H1 (cell line): Measurements from ENCODE around the gene TSSK6. TPM values are rescaled to one million over a fixed set of nuclear protein-coding genes. Genes with fewer than 3 reads are reported as not detected.
A peak's percentile ranks its signal among the peaks of the same experiment; 100 is the strongest.

Source experiments
- CTCF ChIA-PET: fragments of 300-600 bp; sonication (Branson Sonifier 250); formaldehyde crosslinking; loops from one replicate; lab custom pipeline; 2021; ENCODE audit not compliant: partially characterized antibody; lab: Charles Lee
- POLR2A ChIA-PET: fragments of 300-600 bp; sonication (Branson Sonifier 250); formaldehyde crosslinking; loops from one replicate; lab custom pipeline; 2021; ENCODE audit warnings: inconsistent platforms; ENCODE audit not compliant: partially characterized antibody; lab: Charles Lee
- DNase-seq, 2 experiments: peaks; one replicate each; pipeline versions ENCODE4 v3.0.0 to v3.0.0-alpha.2; 2010 to 2022; ENCODE audit warnings: low spot score in 2 of 2, low read depth in 1 of 2, mixed read lengths in 1 of 2
- FAIRE-seq: peaks from 2 replicates; lab custom pipeline; 2011; peaks lifted over from hg19 to GRCh38; lab: Jason Lieb, UNC
- H2AFZ ChIP-seq: 2 replicates; pipeline ENCODE4 v1.8.1; 2012; ENCODE audit warnings: low read length, inconsistent platforms
- H2AK5ac ChIP-seq: 2 replicates; pipeline ENCODE4 v1.6.1; 2013; ENCODE audit warnings: low read depth, low read length
- H2BK120ac ChIP-seq: replicated peaks from 2 replicates; pipeline ENCODE3; 2013; ENCODE audit warnings: low read depth, low read length, inconsistent platforms
- H2BK12ac ChIP-seq: 2 replicates; pipeline ENCODE4 v1.6.1; 2013; ENCODE audit warnings: low read depth, low read length
- H2BK15ac ChIP-seq: 2 replicates; pipeline ENCODE4 v1.6.1; 2013; ENCODE audit warnings: low read length
- H2BK20ac ChIP-seq: 2 replicates; pipeline ENCODE4 v1.6.1; 2013; ENCODE audit warnings: low read length
- H2BK5ac ChIP-seq: 2 replicates; pipeline ENCODE4 v1.6.1; 2013; ENCODE audit warnings: low read depth, low read length
- H3K14ac ChIP-seq: 2 replicates; pipeline ENCODE4 v1.6.1; 2013; ENCODE audit warnings: inconsistent platforms; ENCODE audit not compliant: insufficient read length
- H3K18ac ChIP-seq: 2 replicates; pipeline ENCODE4 v1.6.1; 2013; ENCODE audit warnings: low read length; ENCODE audit errors: extremely low read depth
- H3K23ac ChIP-seq: 2 replicates; pipeline ENCODE4 v1.6.1; 2013; ENCODE audit warnings: inconsistent platforms; ENCODE audit not compliant: insufficient read length
- H3K23me2 ChIP-seq: 2 replicates; pipeline ENCODE4 v1.6.1; 2013; ENCODE audit warnings: low read depth, low read length
- H3K27ac ChIP-seq: 2 replicates; pipeline ENCODE4 v1.6.1; 2011; ENCODE audit warnings: low read depth, low read length, inconsistent platforms
- H3K27me3 ChIP-seq, 4 experiments: replicated peaks in 1 of 4; 1 replicate in 1 of 4; 2 replicates in 3 of 4; pipeline versions ENCODE4 v1.6.1 to v1.8.1; 2011 to 2013; ENCODE audit warnings: low read length in 3 of 4, mild to moderate bottlenecking in 3 of 4, inconsistent platforms in 2 of 4, mixed read lengths in 2 of 4, moderate library complexity in 1 of 4; ENCODE audit not compliant: control insufficient read depth in 3 of 4, insufficient read depth in 3 of 4; ENCODE audit errors: extremely low read depth in 1 of 4
- H3K36me3 ChIP-seq, 4 experiments: 2 replicates each; pipeline versions ENCODE4 v1.6.1 to v1.8.1; 2011 to 2013; ENCODE audit warnings: mild to moderate bottlenecking in 4 of 4, low read length in 3 of 4, moderate library complexity in 2 of 4, control low read depth in 1 of 4, inconsistent platforms in 1 of 4; ENCODE audit not compliant: insufficient read depth in 4 of 4, control insufficient read depth in 2 of 4
- H3K4ac ChIP-seq: replicated peaks from 2 replicates; pipeline ENCODE3; 2013; ENCODE audit warnings: low read length, low read depth, mixed read lengths, inconsistent platforms; ENCODE audit not compliant: insufficient read length
- H3K4me1 ChIP-seq, 4 experiments: replicated peaks in 1 of 4; 1 replicate in 1 of 4; 2 replicates in 3 of 4; pipeline versions ENCODE4 v1.6.1 to v1.8.1; 2011 to 2013; ENCODE audit warnings: low read length in 3 of 4, inconsistent platforms in 2 of 4, mixed read lengths in 1 of 4; ENCODE audit not compliant: insufficient read depth in 4 of 4, control insufficient read depth in 3 of 4
- H3K4me2 ChIP-seq, 2 experiments: 2 replicates each; pipeline versions ENCODE4 v1.6.1 to v1.8.1; 2011 to 2013; ENCODE audit warnings: low read depth in 2 of 2, low read length in 2 of 2, control low read depth in 1 of 2, inconsistent platforms in 1 of 2, mild to moderate bottlenecking in 1 of 2; ENCODE audit not compliant: insufficient read depth in 1 of 2
- H3K4me3 ChIP-seq, 4 experiments: fragments of 200-600, 300-600 bp in 1 of 4; sonication (generic), shearing (Covaris generic), sonication (Bioruptor Twin) in 1 of 4; 2 replicates each; pipeline versions ENCODE4 v1.5.1 to v1.8.1; 2011 to 2016; ENCODE audit warnings: low read length in 4 of 4, low read depth in 3 of 4, control low read depth in 2 of 4, inconsistent platforms in 2 of 4, mild to moderate bottlenecking in 2 of 4, mixed read lengths in 1 of 4, moderate library complexity in 1 of 4; ENCODE audit not compliant: insufficient read depth in 2 of 4; ENCODE audit errors: extremely low read depth in 1 of 4
- H3K56ac ChIP-seq: replicated peaks from 2 replicates; pipeline ENCODE3; 2013; ENCODE audit warnings: low read depth, mild to moderate bottlenecking, mixed read lengths, low read length, inconsistent platforms; ENCODE audit not compliant: insufficient read length
- H3K79me1 ChIP-seq: 2 replicates; pipeline ENCODE4 v1.6.1; 2013; ENCODE audit warnings: low read depth, low read length, control low read depth
- H3K79me2 ChIP-seq, 2 experiments: 2 replicates each; pipeline versions ENCODE4 v1.6.1 to v1.8.1; 2012 to 2013; ENCODE audit warnings: low read length in 2 of 2, mild to moderate bottlenecking in 2 of 2, inconsistent platforms in 1 of 2; ENCODE audit not compliant: insufficient read depth in 2 of 2, control insufficient read depth in 1 of 2
- H3K9ac ChIP-seq, 4 experiments: replicated peaks in 1 of 4; 1 replicate in 1 of 4; 2 replicates in 3 of 4; pipeline versions ENCODE4 v1.6.1 to v1.8.1; 2011 to 2013; ENCODE audit warnings: low read depth in 3 of 4, low read length in 3 of 4, control low read depth in 2 of 4, mild to moderate bottlenecking in 2 of 4, moderate library complexity in 2 of 4, inconsistent platforms in 1 of 4; ENCODE audit errors: extremely low read depth in 1 of 4
- H3K9me3 ChIP-seq, 2 experiments: 2 replicates each; pipeline versions ENCODE4 v1.6.1 to v1.8.1; 2012 to 2013; ENCODE audit warnings: mild to moderate bottlenecking in 2 of 2, moderate library complexity in 2 of 2, control low read depth in 1 of 2, inconsistent platforms in 1 of 2, low read depth in 1 of 2, low read length in 1 of 2, mixed read lengths in 1 of 2; ENCODE audit not compliant: insufficient read depth in 2 of 2
- H4K20me1 ChIP-seq, 2 experiments: replicated peaks in 1 of 2; 2 replicates each; pipeline versions ENCODE3 to v1.8.1; 2011 to 2013; ENCODE audit warnings: inconsistent platforms in 2 of 2, low read length in 2 of 2, mild to moderate bottlenecking in 1 of 2; ENCODE audit not compliant: insufficient read depth in 2 of 2, control insufficient read depth in 1 of 2
- H4K5ac ChIP-seq: 2 replicates; pipeline ENCODE4 v1.6.1; 2013; ENCODE audit warnings: low read length, low read depth, mixed read lengths, inconsistent platforms; ENCODE audit not compliant: insufficient read length
- H4K8ac ChIP-seq: 2 replicates; pipeline ENCODE4 v1.8.0; 2013; ENCODE audit warnings: mild to moderate bottlenecking, moderate library complexity, low read length, inconsistent platforms; ENCODE audit not compliant: insufficient read depth; ENCODE audit errors: extremely low read depth
- H4K91ac ChIP-seq: replicated peaks from 2 replicates; pipeline ENCODE3; 2013; ENCODE audit warnings: low read length, mixed read lengths, inconsistent platforms; ENCODE audit not compliant: insufficient read length
- ASH2L ChIP-seq: fragments of 200-600, 300-600 bp; sonication (generic); IDR thresholded peaks from one replicate; pipeline ENCODE4 v1.7.1; 2017; ENCODE audit warnings: low read length
- BACH1 ChIP-seq: IDR thresholded peaks from 2 replicates; pipeline ENCODE4 v1.6.1; 2012; ENCODE audit warnings: low read length, improper control_type of control experiment
- EGR1 ChIP-seq: IDR thresholded peaks from 2 replicates; pipeline ENCODE4 v1.6.1; 2011; ENCODE audit warnings: low read depth, low read length, borderline replicate concordance
- MAX ChIP-seq: IDR thresholded peaks from 2 replicates; pipeline ENCODE4 v1.6.1; 2012; ENCODE audit warnings: inconsistent platforms
- PHF8 ChIP-seq: fragments of 200-600 bp; sonication (generic); conservative IDR thresholded peaks from 2 replicates; pipeline ENCODE4 v1.7.1; 2012; ENCODE audit warnings: low read depth, mild to moderate bottlenecking, inconsistent platforms, low read length, moderate library complexity
- RAD21 ChIP-seq, 2 experiments: IDR thresholded peaks in 1 of 2; conservative IDR thresholded peaks in 1 of 2; 2 replicates each; pipeline ENCODE4 v1.6.1; 2011; ENCODE audit warnings: low read depth in 2 of 2, low read length in 2 of 2, improper control_type of control experiment in 1 of 2, inconsistent platforms in 1 of 2, mild to moderate bottlenecking in 1 of 2, moderate library complexity in 1 of 2
- RBBP5 ChIP-seq: IDR thresholded peaks from 2 replicates; pipeline ENCODE4 v1.7.1; 2012; ENCODE audit warnings: low read depth, mild to moderate bottlenecking, inconsistent platforms, low read length, moderate library complexity, borderline replicate concordance
- SP1 ChIP-seq: IDR thresholded peaks from 2 replicates; pipeline ENCODE4 v1.6.1; 2011; ENCODE audit warnings: low read depth, low read length
- YY1 ChIP-seq: IDR thresholded peaks from 2 replicates; pipeline ENCODE4 v1.6.1; 2011; ENCODE audit warnings: low read depth, mild to moderate bottlenecking, low read length
- WGBS, 2 experiments: shearing (Covaris generic) in 1 of 2; methylation state at CpG; one replicate each; pipeline versions ENCODE4 v1.1.6 to v1.1.7; 2013 to 2015; ENCODE audit warnings: low lambda C conversion rate in 2 of 2, mixed read lengths in 2 of 2, inconsistent platforms in 1 of 2, low coverage in 1 of 2, missing lambda C conversion rate in 1 of 2; ENCODE audit not compliant: insufficient replicate concordance in 2 of 2, insufficient coverage in 1 of 2, insufficient read length in 1 of 2; ENCODE audit errors: extremely low coverage in 1 of 2, missing lambda C conversion rate in 1 of 2; 5-methylcytosine and 5-hydroxymethylcytosine counted together
- polyA plus RNA-seq, 7 experiments: library from polyadenylated mRNA; depleted of rRNA in 3 of 7; stranded (reverse) in 5 of 7; unstranded in 2 of 7; fragments of >200 nt in 5 of 7; fragments of 200-250 nt in 2 of 7; gene quantifications; 1 replicate in 5 of 7; 2 replicates in 1 of 7; 4 replicates in 1 of 7; pipeline versions ENCODE4 v1.2.1 to v1.2.3, GENCODE V29; 2011 to 2013; ENCODE audit warnings: missing spikeins in 2 of 7, mixed read lengths in 2 of 7
- total RNA-seq: library from RNA; stranded (reverse); fragmentation: NEBNext Ultra II Directional; extraction: Animal tissue kit (Norgen Biotek cat#: 25700); gene quantifications from 2 replicates; pipeline ENCODE4 v1.2.1, GENCODE V29; 2021

The TSSK6 gene
- total and polyA plus RNA-seq, 2 of the 8 experiments (the other 6 are each of a cell fraction or from before 2014, with no cell fraction given) = 3.6 to 7.8 TPM

GRCh38 chr19:19540715-19541515 is 25.6 kb upstream of the TSSK6 start:
- WGBS, 2 experiments = 28% methylated on average over 25 of the region's 45 CpGs; no CpG with 5 or more reads in 1 of the 2 experiments
- H3K9ac ChIP-seq = 0 out of 7 replicates have a peak overlapping the region, but pooled peaks of 2 of the 4 experiments have one; percentile 8 to 30
- TF ChIP-seq ASH2L (peak; percentile 28), RAD21 (IDR thresholded peaks at IDR 0.05 in 1 of 2, conservative IDR thresholded peaks at IDR 0.05 in 1 of 2; ENCODE audit: low read depth in 2 of 2, low read length in 2 of 2) (peak in 1 of 2 experiments; percentile 17; a peak in 1 of 4 replicates), BACH1 (no peak), YY1 (no peak), MAX (0 out of 2 replicates have a peak, but pooled peaks have one; percentile 5), RBBP5 (no peak), PHF8 (0 out of 2 replicates have a peak, but pooled peaks have one; percentile 37), SP1 (0 out of 2 replicates have a peak, but pooled peaks have one; percentile 50), EGR1 (peak; percentile 70; the same call in 1 of the 2 replicates)

More at GRCh38 chr19:19540715-19541515, 25.6 kb upstream of the TSSK6 start:
- Histone ChIP-seq H3K4me2 (peak overlapping the region; percentile 52 to 66), H3K18ac (no peak overlapping the region), H4K91ac (no peak overlapping the region), H2BK15ac (no peak overlapping the region), H4K8ac (peak overlapping the region; percentile 2; the same call in 1 of the 2 replicates), H4K5ac (no peak overlapping the region), H3K23me2 (peaks cover 9% of the 10 kb centered on the region; the same call in 1 of the 2 replicates), H3K4me3 (peak overlapping the region; percentile 3 to 55 (median 46); a peak in 7 of 8 replicates), H2BK5ac (no peak overlapping the region), H3K36me3 (no peaks in the 10 kb centered on the region), H3K27me3 (peaks cover 6 to 26% (median 20%) of the 10 kb centered on the region in 4 experiments), H3K79me2 (no peaks in the 10 kb centered on the region), H3K27ac (no peak overlapping the region), H3K14ac (no peak overlapping the region), H2AFZ (no peak overlapping the region), H2BK120ac (no peak overlapping the region), H2AK5ac (no peak overlapping the region), H3K4ac (no peak overlapping the region), H3K4me1 (peaks cover 0 to 8% (median 3%) of the 10 kb centered on the region in 4 experiments; a peak in 3 of 7 replicates), H3K79me1 (no peaks in the 10 kb centered on the region), H4K20me1 (peaks cover 3% of the 10 kb centered on the region in 2 experiments), H2BK20ac (no peak overlapping the region), H3K23ac (no peak overlapping the region), H2BK12ac (peak overlapping the region; percentile 27; the same call in 1 of the 2 replicates), H3K56ac (no peak overlapping the region), H3K9me3 (peaks cover 0 to 4% of the 10 kb centered on the region in 2 experiments; a peak in 1 of 4 replicates)
- POLR2A ChIA-PET = interaction anchor here (0.6 to 1.6 kb wide), 8 partner anchors 9 to 109 kb away, joined by 3 to 6 read pairs (median 4); partner anchors contain the start of genes LPAR2, NDUFA13 and TSSK6
- FAIRE-seq (peak; percentile 36), DNase-seq (peak; percentile 94 to 98)
- CTCF ChIA-PET = interaction anchor here (0.6 to 8.2 kb wide), 10 partner anchors 8 to 459 kb away, joined by 3 to 104 read pairs (median 4); partner anchors contain the start of genes NDUFA13 and YJEFN3
